Fibroblast of pulmonary artery (primary cell): ENCODE results near the gene CLOCK.

ENCODE experiments used
- DNase-seq: peaks from one replicate; pipeline ENCODE4 v3.0.0-alpha.2; 2010; ENCODE audit warnings: low read depth
- H3K4me3 ChIP-seq: replicated peaks from 2 replicates; pipeline ENCODE4 v1.5.1; 2011; ENCODE audit warnings: low read depth, mild to moderate bottlenecking, control low read depth, low read length, moderate library complexity
- TF ChIP-seq, protein P1 (sequence below): IDR thresholded peaks from 2 replicates; pipeline ENCODE4 v1.5.1; 2011; ENCODE audit warnings: mild to moderate bottlenecking, control low read depth, low read length, inconsistent platforms; ENCODE audit errors: missing control alignments

The CLOCK gene

GRCh38 chr4:55512077-55512476, 34.6 kb downstream of the CLOCK start:
- DNase-seq = no peak
- TF ChIP-seq, protein P1, sequence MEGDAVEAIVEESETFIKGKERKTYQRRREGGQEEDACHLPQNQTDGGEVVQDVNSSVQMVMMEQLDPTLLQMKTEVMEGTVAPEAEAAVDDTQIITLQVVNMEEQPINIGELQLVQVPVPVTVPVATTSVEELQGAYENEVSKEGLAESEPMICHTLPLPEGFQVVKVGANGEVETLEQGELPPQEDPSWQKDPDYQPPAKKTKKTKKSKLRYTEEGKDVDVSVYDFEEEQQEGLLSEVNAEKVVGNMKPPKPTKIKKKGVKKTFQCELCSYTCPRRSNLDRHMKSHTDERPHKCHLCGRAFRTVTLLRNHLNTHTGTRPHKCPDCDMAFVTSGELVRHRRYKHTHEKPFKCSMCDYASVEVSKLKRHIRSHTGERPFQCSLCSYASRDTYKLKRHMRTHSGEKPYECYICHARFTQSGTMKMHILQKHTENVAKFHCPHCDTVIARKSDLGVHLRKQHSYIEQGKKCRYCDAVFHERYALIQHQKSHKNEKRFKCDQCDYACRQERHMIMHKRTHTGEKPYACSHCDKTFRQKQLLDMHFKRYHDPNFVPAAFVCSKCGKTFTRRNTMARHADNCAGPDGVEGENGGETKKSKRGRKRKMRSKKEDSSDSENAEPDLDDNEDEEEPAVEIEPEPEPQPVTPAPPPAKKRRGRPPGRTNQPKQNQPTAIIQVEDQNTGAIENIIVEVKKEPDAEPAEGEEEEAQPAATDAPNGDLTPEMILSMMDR = no peak
- H3K4me3 ChIP-seq = no peak overlapping the region

DNA sequence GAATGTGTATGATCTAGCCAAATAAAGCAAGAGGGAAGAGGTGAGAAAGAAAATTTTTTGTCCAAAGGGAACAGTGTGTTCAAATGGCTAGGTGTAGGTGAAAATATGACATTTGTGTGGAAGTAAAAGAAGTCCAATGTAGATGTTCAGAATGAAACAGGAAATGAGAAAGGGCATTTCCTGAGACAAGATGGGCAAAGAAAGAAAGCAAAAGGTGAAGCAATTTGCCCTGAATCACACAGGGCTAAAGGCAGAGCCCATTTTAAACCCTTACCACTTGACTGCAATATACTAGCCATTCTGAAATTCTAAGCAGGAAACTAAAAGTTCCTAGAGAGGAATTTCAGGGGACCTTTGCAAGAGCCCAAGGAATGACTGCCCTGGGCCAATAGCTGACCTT, 36.0 kb downstream of the CLOCK start:
- TF ChIP-seq, protein P1 = no peak
- no peak overlapping the region for H3K4me3 ChIP-seq

DNA sequence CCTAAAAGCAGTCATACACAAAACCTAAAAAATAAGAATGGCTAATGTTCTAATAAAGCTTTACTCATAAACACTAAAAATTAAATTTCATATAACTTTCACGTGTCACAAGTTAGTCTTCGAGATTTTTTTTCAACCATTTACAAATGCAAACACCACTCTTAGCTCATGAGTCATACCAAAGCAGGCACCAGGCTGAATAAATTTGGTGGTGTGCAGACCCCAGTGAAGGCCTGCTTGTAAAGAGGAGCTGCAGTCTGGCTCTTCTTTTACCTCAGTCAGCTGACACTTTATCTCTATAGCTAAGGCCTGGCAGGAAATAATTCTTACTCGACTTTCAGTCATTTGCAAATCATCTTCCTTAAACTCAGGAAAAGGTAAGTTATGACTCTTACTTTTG, 37.4 kb downstream of the CLOCK start:
- no peak for DNase-seq
- no peak overlapping the region for H3K4me3 ChIP-seq
- TF ChIP-seq, protein P1 = no peak

More for the DNA sequence above, 36.0 kb downstream of the CLOCK start:
- no peak for DNase-seq

DNA sequence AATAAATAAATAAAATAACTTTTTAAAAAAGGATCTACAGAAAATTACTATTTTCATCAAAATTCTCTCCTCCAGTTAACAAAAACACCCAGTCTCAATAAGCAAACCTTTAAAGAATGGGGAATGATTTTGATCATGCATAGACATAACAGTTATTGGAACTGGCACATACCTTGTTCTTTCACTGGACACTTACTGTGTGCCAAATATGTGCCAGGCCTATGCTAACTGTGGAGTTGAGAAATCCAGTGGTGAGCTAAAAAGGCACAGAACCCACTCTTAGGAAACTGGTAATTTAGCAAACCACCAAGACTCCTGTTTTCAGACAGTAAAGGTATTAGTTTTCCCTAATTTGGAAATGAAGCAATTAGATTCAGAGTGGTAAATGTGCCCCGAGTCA, 39.1 kb downstream of the CLOCK start:
- no peak overlapping the region for H3K4me3 ChIP-seq
- TF ChIP-seq, protein P1 = no peak
- no peak for DNase-seq

- H3K4me3 ChIP-seq = no peak overlapping the region
- DNase-seq = peak; percentile 72
- TF ChIP-seq, protein P1 = no peak
These were observed 43.5 kb downstream of the CLOCK start for GRCh38 chr4:55503169-55503568.

DNA sequence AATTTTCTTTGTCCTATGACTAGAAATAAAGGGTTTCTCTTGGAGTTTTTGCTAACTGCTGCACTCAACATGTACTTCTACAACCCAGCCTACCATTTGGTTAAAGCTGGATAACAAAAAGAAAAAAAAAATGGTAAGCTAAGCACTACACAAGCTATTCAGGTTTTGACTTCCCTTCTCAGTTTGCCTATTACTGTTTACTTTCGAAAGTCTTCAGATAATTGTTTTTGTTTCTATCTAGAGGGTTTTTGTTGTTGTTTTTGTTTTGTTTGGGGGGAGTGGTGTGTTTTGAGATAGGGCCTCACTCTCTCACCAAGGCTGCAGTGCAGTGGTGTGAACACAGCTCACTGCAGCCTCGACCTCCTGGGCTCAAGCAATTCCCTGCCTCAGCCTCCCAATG, 46.6 kb downstream of the CLOCK start:
- TF ChIP-seq, protein P1 = no peak

DNA sequence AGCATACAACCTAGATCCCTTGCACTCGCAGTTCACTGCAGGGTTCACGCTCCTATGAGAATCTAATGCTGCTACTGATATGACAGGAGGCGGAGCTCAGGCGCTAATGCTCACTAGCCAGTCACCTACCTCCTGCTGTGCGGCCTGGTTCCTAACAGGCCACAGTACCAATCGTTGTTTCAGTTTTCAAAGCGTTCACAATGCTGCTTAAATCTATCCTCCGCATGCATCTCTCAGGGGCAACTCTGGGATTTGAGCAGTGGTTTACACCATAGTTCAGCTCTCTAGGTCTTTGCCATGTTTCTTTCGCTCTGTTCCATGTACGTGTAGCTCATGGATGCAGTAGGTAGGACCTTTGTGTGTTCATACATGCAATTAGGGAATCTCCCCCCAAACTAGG, 47.2 kb downstream of the CLOCK start:
- H3K4me3 ChIP-seq = no peak overlapping the region
- DNase-seq = no peak
- TF ChIP-seq, protein P1 = no peak

More for the DNA sequence above, 46.6 kb downstream of the CLOCK start:
- no peak overlapping the region for H3K4me3 ChIP-seq
- DNase-seq = no peak
